ENCODE results near the gene MTG1.
A peak's percentile ranks its signal among the peaks of the same experiment; 100 is the strongest.

MTG1 gene

GRCh38 chr10:133391761-133392518 is 2.0 kb upstream of the MTG1 start:
- H3K36me3 ChIP-seq (ENCODE audit: insufficient read depth, low read length), result no peaks in the 10 kb centered on the region
- H3K9me3 ChIP-seq (ENCODE audit: control insufficient read depth, insufficient read depth, low read length), result no peaks in the 10 kb centered on the region
- H3K4me1 ChIP-seq (ENCODE audit: insufficient read depth, low read length), result peaks cover 5% of the 10 kb centered on the region; the same call in 1 of the 2 replicates
- H3K9ac ChIP-seq (ENCODE audit: low read depth, low read length), result no peak overlapping the region

GRCh38 chr10:133393401-133394063 is 425 bp upstream of the MTG1 start:
- Histone ChIP-seq H3K9me3 (ENCODE audit: control insufficient read depth, insufficient read depth, low read length) (no peaks in the 10 kb centered on the region), H3K36me3 (ENCODE audit: insufficient read depth, low read length) (no peaks in the 10 kb centered on the region; the same call in 1 of the 2 replicates), H3K4me1 (ENCODE audit: insufficient read depth, low read length) (peaks cover 5% of the 10 kb centered on the region; the same call in 1 of the 2 replicates), H3K9ac (ENCODE audit: low read depth, low read length) (peak overlapping the region; percentile 41; the same call in 1 of the 2 replicates)

GRCh38 chr10:133394801-133395221 is 854 bp downstream of the MTG1 start:
- peaks cover 5% of the 10 kb centered on the region; the same call in 1 of the 2 replicates for H3K4me1 ChIP-seq (ENCODE audit: insufficient read depth, low read length)
- H3K9me3 ChIP-seq (ENCODE audit: control insufficient read depth, insufficient read depth, low read length), result no peaks in the 10 kb centered on the region
- H3K9ac ChIP-seq (ENCODE audit: low read depth, low read length), result peak overlapping the region; percentile 88
- no peaks in the 10 kb centered on the region; the same call in none of the 2 replicates for H3K36me3 ChIP-seq (ENCODE audit: insufficient read depth, low read length)

GRCh38 chr10:133396035-133396624 is 2.2 kb downstream of the MTG1 start:
- H3K9ac ChIP-seq (ENCODE audit: low read depth, low read length), result no peak overlapping the region
- H3K9me3 ChIP-seq (ENCODE audit: control insufficient read depth, insufficient read depth, low read length), result no peaks in the 10 kb centered on the region
- peaks cover 4% of the 10 kb centered on the region for H3K36me3 ChIP-seq (ENCODE audit: insufficient read depth, low read length)
- H3K4me1 ChIP-seq (ENCODE audit: insufficient read depth, low read length), result no peaks in the 10 kb centered on the region

GRCh38 chr10:133397938-133398337 is 4.0 kb downstream of the MTG1 start:
- peaks cover 4% of the 10 kb centered on the region for H3K36me3 ChIP-seq (ENCODE audit: insufficient read depth, low read length)

GRCh38 chr10:133399123-133399601 is 5.2 kb downstream of the MTG1 start:
- peaks cover 4% of the 10 kb centered on the region for H3K36me3 ChIP-seq (ENCODE audit: insufficient read depth, low read length)

More at GRCh38 chr10:133397938-133398337, 4.0 kb downstream of the MTG1 start:
- Histone ChIP-seq H3K4me1 (ENCODE audit: insufficient read depth, low read length) (no peaks in the 10 kb centered on the region), H3K9me3 (ENCODE audit: control insufficient read depth, insufficient read depth, low read length) (no peaks in the 10 kb centered on the region), H3K9ac (ENCODE audit: low read depth, low read length) (no peak overlapping the region)

GRCh38 chr10:133400624-133401424 is 6.9 kb downstream of the MTG1 start:
- Histone ChIP-seq H3K9ac (ENCODE audit: low read depth, low read length) (no peak overlapping the region), H3K9me3 (ENCODE audit: control insufficient read depth, insufficient read depth, low read length) (no peaks in the 10 kb centered on the region), H3K36me3 (ENCODE audit: insufficient read depth, low read length) (peaks cover 6% of the 10 kb centered on the region), H3K4me1 (ENCODE audit: insufficient read depth, low read length) (no peaks in the 10 kb centered on the region)

More at GRCh38 chr10:133399123-133399601, 5.2 kb downstream of the MTG1 start:
- H3K4me1 ChIP-seq (ENCODE audit: insufficient read depth, low read length), result no peaks in the 10 kb centered on the region
- no peaks in the 10 kb centered on the region for H3K9me3 ChIP-seq (ENCODE audit: control insufficient read depth, insufficient read depth, low read length)
- H3K9ac ChIP-seq (ENCODE audit: low read depth, low read length), result no peak overlapping the region

- H3K36me3 ChIP-seq (ENCODE audit: insufficient read depth, low read length), result peaks cover 6% of the 10 kb centered on the region
- no peaks in the 10 kb centered on the region for H3K4me1 ChIP-seq (ENCODE audit: insufficient read depth, low read length)
- H3K9ac ChIP-seq (ENCODE audit: low read depth, low read length), result no peak overlapping the region
- H3K9me3 ChIP-seq (ENCODE audit: control insufficient read depth, insufficient read depth, low read length), result no peaks in the 10 kb centered on the region
Measured at GRCh38 chr10:133401500-133401899, 7.5 kb downstream of the MTG1 start.

- Histone ChIP-seq H3K9me3 (ENCODE audit: control insufficient read depth, insufficient read depth, low read length) (no peaks in the 10 kb centered on the region), H3K9ac (ENCODE audit: low read depth, low read length) (no peak overlapping the region), H3K4me1 (ENCODE audit: insufficient read depth, low read length) (no peaks in the 10 kb centered on the region), H3K36me3 (ENCODE audit: insufficient read depth, low read length) (peaks cover 6% of the 10 kb centered on the region)
Measured at GRCh38 chr10:133401981-133402725, 8.2 kb downstream of the MTG1 start.

- H3K4me1 ChIP-seq (ENCODE audit: insufficient read depth, low read length), result no peaks in the 10 kb centered on the region
- H3K9ac ChIP-seq (ENCODE audit: low read depth, low read length), result no peak overlapping the region
- peaks cover 7% of the 10 kb centered on the region for H3K36me3 ChIP-seq (ENCODE audit: insufficient read depth, low read length)
Measured at GRCh38 chr10:133403359-133403758, 9.4 kb downstream of the MTG1 start.

GRCh38 chr10:133403784-133404183 is 9.8 kb downstream of the MTG1 start:
- Histone ChIP-seq H3K9ac (ENCODE audit: low read depth, low read length) (no peak overlapping the region), H3K4me1 (ENCODE audit: insufficient read depth, low read length) (no peaks in the 10 kb centered on the region), H3K36me3 (ENCODE audit: insufficient read depth, low read length) (peaks cover 10% of the 10 kb centered on the region), H3K9me3 (ENCODE audit: control insufficient read depth, insufficient read depth, low read length) (no peaks in the 10 kb centered on the region)

More at GRCh38 chr10:133403359-133403758, 9.4 kb downstream of the MTG1 start:
- no peaks in the 10 kb centered on the region for H3K9me3 ChIP-seq (ENCODE audit: control insufficient read depth, insufficient read depth, low read length)

GRCh38 chr10:133405272-133405671 is 11.3 kb downstream of the MTG1 start:
- H3K4me1 ChIP-seq (ENCODE audit: insufficient read depth, low read length), result no peaks in the 10 kb centered on the region
- H3K36me3 ChIP-seq (ENCODE audit: insufficient read depth, low read length), result peaks cover 11% of the 10 kb centered on the region
- H3K9ac ChIP-seq (ENCODE audit: low read depth, low read length), result no peak overlapping the region
- 0 out of 2 replicates have a peak, but pooled peaks cover 3% of the 10 kb centered on the region for H3K9me3 ChIP-seq (ENCODE audit: control insufficient read depth, insufficient read depth, low read length)

GRCh38 chr10:133405844-133406527 is 12.0 kb downstream of the MTG1 start:
- no peaks in the 10 kb centered on the region for H3K4me1 ChIP-seq (ENCODE audit: insufficient read depth, low read length)
- H3K9ac ChIP-seq (ENCODE audit: low read depth, low read length), result no peak overlapping the region
- peaks cover 10% of the 10 kb centered on the region for H3K36me3 ChIP-seq (ENCODE audit: insufficient read depth, low read length)
- 0 out of 2 replicates have a peak, but pooled peaks cover 3% of the 10 kb centered on the region for H3K9me3 ChIP-seq (ENCODE audit: control insufficient read depth, insufficient read depth, low read length)
